ENCODE data around the gene BORCS5. TPM values are rescaled to one million over a fixed set of nuclear protein-coding genes. Genes with fewer than 3 reads are reported as not detected.

BORCS5 gene
- total RNA-seq, 1 donor from 2014 or later, result 21.6 TPM

DNA sequence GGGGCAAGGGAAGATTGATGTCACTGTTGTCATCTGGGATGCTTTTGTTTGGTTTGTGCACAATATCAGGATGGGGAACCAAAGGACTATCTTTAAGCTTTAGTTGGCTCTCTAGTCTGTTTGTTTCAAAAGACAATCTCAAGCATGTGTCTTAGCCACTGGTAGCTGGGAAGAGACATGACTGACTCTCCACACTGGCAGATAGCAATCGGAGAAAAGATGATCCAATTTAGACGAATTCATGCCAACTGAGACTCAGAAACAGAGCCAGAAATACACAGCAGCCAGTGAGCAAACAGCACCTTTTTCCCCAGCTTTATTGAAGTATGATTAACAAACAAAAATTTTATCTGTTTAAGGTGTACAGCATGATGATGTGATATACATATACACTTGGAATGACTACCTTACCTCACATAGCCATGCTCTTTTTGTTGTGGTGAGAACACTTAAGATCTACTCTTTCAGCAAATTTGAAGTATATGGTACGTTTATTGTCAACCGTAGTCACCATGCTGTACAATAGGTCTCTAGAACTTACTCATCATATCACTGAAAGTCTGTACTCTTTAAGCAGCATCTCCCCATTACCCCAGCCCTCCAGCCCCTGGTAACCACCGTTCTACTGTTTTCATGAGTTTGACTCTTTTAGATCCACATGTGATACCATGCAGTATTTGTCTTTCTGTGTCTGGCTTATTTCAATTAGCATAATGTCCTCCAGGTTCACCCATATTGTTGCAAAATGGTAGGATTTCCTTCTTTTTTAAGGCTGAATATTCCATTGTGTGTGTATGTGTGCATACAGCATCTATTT is 155.2 kb downstream of the BORCS5 start:
- no peak for DNase-seq (ENCODE audit: low spot score)

GRCh38 chr12:12513416-12514006 is 156.6 kb downstream of the BORCS5 start:
- no peak for DNase-seq (ENCODE audit: low spot score)

- no peak for DNase-seq (ENCODE audit: low spot score)
Observed at GRCh38 chr12:12518464-12518845, 161.6 kb downstream of the BORCS5 start.

GRCh38 chr12:12518919-12519318 is 162.0 kb downstream of the BORCS5 start:
- DNase-seq (ENCODE audit: low spot score), result no peak

Other genes with a start within 250 kb of the BORCS5 start
- 36.5 TPM for gene LRP6, start 90.0 kb upstream of the BORCS5 start, total RNA-seq
- 38.9 TPM for gene MANSC1, start 6.8 kb upstream of the BORCS5 start, total RNA-seq
- 77.0 TPM for gene DUSP16, start 205.8 kb downstream of the BORCS5 start, total RNA-seq